SU-DHL-6 (cell line): ENCODE results near the gene ZNF469.

Experiments used
- CTCF ChIP-seq: fragments of 200-600 bp; sonication (generic); IDR thresholded peaks from one replicate; pipeline ENCODE4 v1.5.1; 2017; ENCODE audit warnings: antibody characterized with exemption, mild to moderate bottlenecking, low read length, moderate library complexity; ENCODE audit not compliant: insufficient read depth, poor library complexity, severe bottlenecking
- EZH2phosphoT487 ChIP-seq: fragments of 200-600 bp; sonication (generic), shearing (Covaris generic); conservative IDR thresholded peaks from 2 replicates; pipeline ENCODE4 v1.6.1; 2018; ENCODE audit warnings: mild to moderate bottlenecking, antibody characterized with exemption, low read length, moderate library complexity, mixed read lengths

GRCh38 chr16:88382491-88383400, at the start of gene ZNF469:
- TF ChIP-seq CTCF, result no peak
- no peak for TF ChIP-seq EZH2phosphoT487
